Measurements from ENCODE around the gene UPF3A. TPM values are rescaled to one million over a fixed set of nuclear protein-coding genes. Genes with fewer than 3 reads are reported as not detected.

The UPF3A gene
- total and polyA plus RNA-seq, 2 experiments from 2014 or later = 45.0 to 174 TPM

DNA sequence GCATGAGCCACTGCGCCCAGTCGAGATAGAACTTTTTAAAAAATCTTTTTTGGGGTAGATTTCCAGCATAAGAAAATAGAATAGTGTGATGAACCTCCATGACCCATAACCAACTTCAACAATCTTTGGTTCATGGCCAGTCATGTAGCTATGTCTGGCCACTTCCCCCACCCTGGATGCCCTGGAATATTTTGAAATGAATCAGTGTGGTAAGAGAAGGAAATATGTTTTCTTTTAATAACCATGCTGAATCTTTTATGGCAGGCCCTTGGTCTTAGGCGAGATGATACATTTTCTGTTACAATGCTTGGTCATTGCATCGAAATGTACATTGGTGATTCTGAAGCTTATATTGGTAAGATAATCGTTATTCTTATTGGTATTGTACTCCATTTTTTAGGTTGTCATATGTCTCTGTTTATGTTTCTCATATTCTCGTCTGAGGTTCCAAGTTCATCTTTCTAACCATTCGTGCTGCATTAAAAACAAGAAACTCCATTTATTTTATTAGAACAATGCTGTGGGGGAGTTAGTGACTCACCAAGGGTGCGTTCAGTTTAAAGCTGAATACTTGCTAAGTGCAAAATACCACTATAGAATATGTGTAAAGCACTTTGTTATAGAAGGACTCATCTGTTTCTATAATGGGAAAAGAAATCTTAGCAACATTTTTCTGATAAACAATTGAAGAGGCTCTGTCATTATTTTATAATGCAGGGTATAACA is 16.4 kb upstream of the UPF3A start:
- no peaks in the 10 kb centered on the region for H3K27me3 Mint-ChIP-seq (ENCODE audit: insufficient read depth, low read depth, poor library complexity)
- peaks cover 76% of the 10 kb centered on the region for H3K36me3 ChIP-seq (ENCODE audit: insufficient read depth)
- DNase-seq (ENCODE audit: low spot score) (no peak), ATAC-seq (no peak)
- H3K4me1 ChIP-seq (ENCODE audit: insufficient read depth) = no peaks in the 10 kb centered on the region
- H3K27me3 ChIP-seq (ENCODE audit: insufficient read depth) = no peaks in the 10 kb centered on the region
- no peak overlapping the region for H3K4me3 ChIP-seq
- H3F3A ChIP-seq (replicated peaks; ENCODE audit: low read depth) = peaks cover 15% of the 10 kb centered on the region; the same call in 1 of the 2 replicates
- no peak overlapping the region for H2AFZ ChIP-seq
- TF ChIP-seq NANOG (IDR thresholded peaks at IDR 0.05; ENCODE audit: borderline replicate concordance) = no peak
- TF ChIP-seq, protein P1, sequence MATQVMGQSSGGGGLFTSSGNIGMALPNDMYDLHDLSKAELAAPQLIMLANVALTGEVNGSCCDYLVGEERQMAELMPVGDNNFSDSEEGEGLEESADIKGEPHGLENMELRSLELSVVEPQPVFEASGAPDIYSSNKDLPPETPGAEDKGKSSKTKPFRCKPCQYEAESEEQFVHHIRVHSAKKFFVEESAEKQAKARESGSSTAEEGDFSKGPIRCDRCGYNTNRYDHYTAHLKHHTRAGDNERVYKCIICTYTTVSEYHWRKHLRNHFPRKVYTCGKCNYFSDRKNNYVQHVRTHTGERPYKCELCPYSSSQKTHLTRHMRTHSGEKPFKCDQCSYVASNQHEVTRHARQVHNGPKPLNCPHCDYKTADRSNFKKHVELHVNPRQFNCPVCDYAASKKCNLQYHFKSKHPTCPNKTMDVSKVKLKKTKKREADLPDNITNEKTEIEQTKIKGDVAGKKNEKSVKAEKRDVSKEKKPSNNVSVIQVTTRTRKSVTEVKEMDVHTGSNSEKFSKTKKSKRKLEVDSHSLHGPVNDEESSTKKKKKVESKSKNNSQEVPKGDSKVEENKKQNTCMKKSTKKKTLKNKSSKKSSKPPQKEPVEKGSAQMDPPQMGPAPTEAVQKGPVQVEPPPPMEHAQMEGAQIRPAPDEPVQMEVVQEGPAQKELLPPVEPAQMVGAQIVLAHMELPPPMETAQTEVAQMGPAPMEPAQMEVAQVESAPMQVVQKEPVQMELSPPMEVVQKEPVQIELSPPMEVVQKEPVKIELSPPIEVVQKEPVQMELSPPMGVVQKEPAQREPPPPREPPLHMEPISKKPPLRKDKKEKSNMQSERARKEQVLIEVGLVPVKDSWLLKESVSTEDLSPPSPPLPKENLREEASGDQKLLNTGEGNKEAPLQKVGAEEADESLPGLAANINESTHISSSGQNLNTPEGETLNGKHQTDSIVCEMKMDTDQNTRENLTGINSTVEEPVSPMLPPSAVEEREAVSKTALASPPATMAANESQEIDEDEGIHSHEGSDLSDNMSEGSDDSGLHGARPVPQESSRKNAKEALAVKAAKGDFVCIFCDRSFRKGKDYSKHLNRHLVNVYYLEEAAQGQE (IDR thresholded peaks at IDR 0.05; ENCODE audit: unreplicated experiment) = no peak
- TF ChIP-seq ZNF331 (CRISPR knock-in tag; IDR thresholded peaks at IDR 0.05; ENCODE audit: low read depth) = no peak
- no peak for TF ChIP-seq CREB1 (CRISPR knock-in tag; IDR thresholded peaks at IDR 0.05; ENCODE audit: low read depth)
- TF ChIP-seq, protein P2, sequence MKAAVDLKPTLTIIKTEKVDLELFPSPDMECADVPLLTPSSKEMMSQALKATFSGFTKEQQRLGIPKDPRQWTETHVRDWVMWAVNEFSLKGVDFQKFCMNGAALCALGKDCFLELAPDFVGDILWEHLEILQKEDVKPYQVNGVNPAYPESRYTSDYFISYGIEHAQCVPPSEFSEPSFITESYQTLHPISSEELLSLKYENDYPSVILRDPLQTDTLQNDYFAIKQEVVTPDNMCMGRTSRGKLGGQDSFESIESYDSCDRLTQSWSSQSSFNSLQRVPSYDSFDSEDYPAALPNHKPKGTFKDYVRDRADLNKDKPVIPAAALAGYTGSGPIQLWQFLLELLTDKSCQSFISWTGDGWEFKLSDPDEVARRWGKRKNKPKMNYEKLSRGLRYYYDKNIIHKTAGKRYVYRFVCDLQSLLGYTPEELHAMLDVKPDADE (IDR thresholded peaks at IDR 0.05) = no peak
- no peak for TF ChIP-seq POLR2AphosphoS5 (IDR thresholded peaks at IDR 0.05; ENCODE audit: low read depth)
- TF ChIP-seq EZH2 (IDR thresholded peaks at IDR 0.05; ENCODE audit: low read depth, unreplicated experiment) = no peak
- TF ChIP-seq, protein P3, sequence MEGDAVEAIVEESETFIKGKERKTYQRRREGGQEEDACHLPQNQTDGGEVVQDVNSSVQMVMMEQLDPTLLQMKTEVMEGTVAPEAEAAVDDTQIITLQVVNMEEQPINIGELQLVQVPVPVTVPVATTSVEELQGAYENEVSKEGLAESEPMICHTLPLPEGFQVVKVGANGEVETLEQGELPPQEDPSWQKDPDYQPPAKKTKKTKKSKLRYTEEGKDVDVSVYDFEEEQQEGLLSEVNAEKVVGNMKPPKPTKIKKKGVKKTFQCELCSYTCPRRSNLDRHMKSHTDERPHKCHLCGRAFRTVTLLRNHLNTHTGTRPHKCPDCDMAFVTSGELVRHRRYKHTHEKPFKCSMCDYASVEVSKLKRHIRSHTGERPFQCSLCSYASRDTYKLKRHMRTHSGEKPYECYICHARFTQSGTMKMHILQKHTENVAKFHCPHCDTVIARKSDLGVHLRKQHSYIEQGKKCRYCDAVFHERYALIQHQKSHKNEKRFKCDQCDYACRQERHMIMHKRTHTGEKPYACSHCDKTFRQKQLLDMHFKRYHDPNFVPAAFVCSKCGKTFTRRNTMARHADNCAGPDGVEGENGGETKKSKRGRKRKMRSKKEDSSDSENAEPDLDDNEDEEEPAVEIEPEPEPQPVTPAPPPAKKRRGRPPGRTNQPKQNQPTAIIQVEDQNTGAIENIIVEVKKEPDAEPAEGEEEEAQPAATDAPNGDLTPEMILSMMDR (conservative IDR thresholded peaks at IDR 0.05; ENCODE audit: low read depth in 2 of 2) = no peak
- no peak for TF ChIP-seq STAT1 (IDR thresholded peaks at IDR 0.05; ENCODE audit: unreplicated experiment)
- no peak for TF ChIP-seq JUNB (IDR thresholded peaks at IDR 0.05; ENCODE audit: unreplicated experiment)
- TF ChIP-seq ZNF114 (CRISPR knock-in tag; IDR thresholded peaks at IDR 0.05) = no peak
- no peak for TF ChIP-seq EZH2phosphoT487 (IDR thresholded peaks at IDR 0.05; ENCODE audit: unreplicated experiment)
- no peak for TF ChIP-seq ZNF462 (CRISPR knock-in tag; IDR thresholded peaks at IDR 0.05)
- no peak overlapping the region for H3K27ac ChIP-seq (ENCODE audit: low read depth)
- no peaks in the 10 kb centered on the region for H3K9me3 Mint-ChIP-seq
- H3K4me1 Mint-ChIP-seq = no peaks in the 10 kb centered on the region
- H3K4me3 Mint-ChIP-seq = no peak overlapping the region
- 0 out of 2 replicates have a peak, but pooled peaks cover 3% of the 10 kb centered on the region for H3K79me2 ChIP-seq (replicated peaks; ENCODE audit: insufficient read depth)
- H3K4me2 ChIP-seq = no peak overlapping the region
- H3K9me2 ChIP-seq (ENCODE audit: insufficient read depth) = no peaks in the 10 kb centered on the region
- peaks cover 91% of the 10 kb centered on the region for H3K36me3 Mint-ChIP-seq (ENCODE audit: low read depth)
- H3K27ac Mint-ChIP-seq = no peak overlapping the region
- peaks cover 21% of the 10 kb centered on the region; the same call in 1 of the 2 replicates for H4K20me1 ChIP-seq (replicated peaks; ENCODE audit: insufficient read depth)
